Breast epithelium (tissue), 4 donors: ENCODE measurements around the gene GPR27. TPM values are rescaled to one million over a fixed set of nuclear protein-coding genes. Genes with fewer than 3 reads are reported as not detected.

Experiments
- DNase-seq, 2 donors: peaks; one replicate each; pipeline ENCODE4 v3.0.0-alpha.2; 2019; ENCODE audit warnings: low spot score in 2 of 2
- H3K27ac ChIP-seq, 2 donors: fragments of 200-600 bp; sonication (generic) in 1 of 2; one replicate each; pipeline ENCODE4 v1.5.1; 2016 to 2019; ENCODE audit warnings: mild to moderate bottlenecking in 1 of 2
- H3K27me3 ChIP-seq, 2 donors: fragments of 200-600 bp; sonication (generic) in 1 of 2; one replicate each; pipeline versions ENCODE4 v1.5.1 to v1.6.0; 2017 to 2019; ENCODE audit warnings: control low read depth in 1 of 2, mild to moderate bottlenecking in 1 of 2
- H3K36me3 ChIP-seq: fragments of 200-600 bp; one replicate; pipeline ENCODE4 v1.5.1; 2019
- H3K4me1 ChIP-seq, 2 donors: fragments of 200-600 bp; sonication (generic); one replicate each; pipeline ENCODE4 v1.5.1; 2016 to 2019; ENCODE audit warnings: control low read depth in 1 of 2
- H3K4me3 ChIP-seq, 3 donors: fragments of 200-600 bp; sonication (generic); 1 replicate in 2 of 3; 2 replicates in 1 of 3; pipeline ENCODE4 v1.5.1; 2016 to 2019; ENCODE audit warnings: mild to moderate bottlenecking in 3 of 3, moderate library complexity in 2 of 3
- H3K9me3 ChIP-seq, 2 donors: fragments of 200-600 bp; sonication (generic) in 1 of 2; one replicate each; pipeline ENCODE4 v1.5.1; 2016 to 2019; ENCODE audit warnings: control low read depth in 1 of 2
- POLR2A ChIP-seq: fragments of 450-650 bp; IDR thresholded peaks from one replicate; pipeline ENCODE4 v1.6.1; 2016; ENCODE audit warnings: antibody characterized with exemption, mild to moderate bottlenecking, moderate library complexity
- POLR2AphosphoS5 ChIP-seq, 3 donors: sonication (generic); formaldehyde crosslinking; IDR thresholded peaks; one replicate each; pipeline ENCODE4 v1.6.1; 2017; ENCODE audit warnings: antibody characterized with exemption in 3 of 3
- intact Hi-C: fragments of 100-400 bp; cut with DNase I; formaldehyde crosslinking; loops from one replicate; pipeline ENCODE4 v1.15.1; 2023; ENCODE audit warnings: low total_unique reads
- total RNA-seq, 3 donors: library from RNA; depleted of rRNA; stranded (reverse); fragments of >200 nt; gene quantifications; one replicate each; pipeline ENCODE4 v1.1.0, GENCODE V29; 2016
- TF ChIP-seq, protein P1 (sequence below), 3 donors: fragments of 450-650 bp; IDR thresholded peaks; one replicate each; pipeline ENCODE4 v1.5.1; 2016 to 2017; ENCODE audit warnings: antibody characterized with exemption in 3 of 3, mild to moderate bottlenecking in 3 of 3, moderate library complexity in 3 of 3

The GPR27 gene
- total RNA-seq, 3 donors from 2014 or later, result 0.32 to 4.0 (median 2.0) TPM

DNA sequence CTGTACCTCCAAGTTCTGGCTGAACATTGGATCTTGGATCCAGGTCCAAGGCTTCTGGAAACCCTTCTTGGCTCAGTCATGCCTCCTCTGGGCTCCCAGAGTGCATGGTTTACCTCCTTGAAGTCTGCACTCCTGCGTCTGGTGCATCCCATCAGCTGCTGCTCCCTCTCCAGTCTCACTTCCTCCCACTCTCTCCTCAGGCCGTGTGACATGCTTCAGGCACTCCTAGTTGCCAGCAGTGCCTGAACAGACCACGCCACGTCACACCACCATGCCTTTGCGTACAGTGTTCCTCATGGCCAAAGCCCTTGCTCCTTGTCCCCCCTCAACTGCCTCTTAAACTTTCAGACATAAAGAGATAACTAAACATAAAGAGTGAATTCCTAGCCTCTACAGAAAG, 5.7 kb downstream of the GPR27 start:
- Histone ChIP-seq H3K27ac (no peak overlapping the region), H3K27me3 (peaks cover 0 to 8% of the 10 kb centered on the region in 2 donors)
- no peak for DNase-seq

GRCh38 chr3:71760140-71760539, 6.5 kb downstream of the GPR27 start:
- Histone ChIP-seq H3K27ac (no peak overlapping the region), H3K4me1 (no peaks in the 10 kb centered on the region), H3K36me3 (no peaks in the 10 kb centered on the region), H3K9me3 (no peaks in the 10 kb centered on the region), H3K27me3 (peaks cover 0 to 8% of the 10 kb centered on the region in 2 donors), H3K4me3 (no peak overlapping the region)
- intact Hi-C loops, result no loop called here
- no peak for DNase-seq
- TF ChIP-seq POLR2AphosphoS5 (IDR thresholded peaks at IDR 0.05) (no peak), POLR2A (no peak)
- TF ChIP-seq, protein P1, sequence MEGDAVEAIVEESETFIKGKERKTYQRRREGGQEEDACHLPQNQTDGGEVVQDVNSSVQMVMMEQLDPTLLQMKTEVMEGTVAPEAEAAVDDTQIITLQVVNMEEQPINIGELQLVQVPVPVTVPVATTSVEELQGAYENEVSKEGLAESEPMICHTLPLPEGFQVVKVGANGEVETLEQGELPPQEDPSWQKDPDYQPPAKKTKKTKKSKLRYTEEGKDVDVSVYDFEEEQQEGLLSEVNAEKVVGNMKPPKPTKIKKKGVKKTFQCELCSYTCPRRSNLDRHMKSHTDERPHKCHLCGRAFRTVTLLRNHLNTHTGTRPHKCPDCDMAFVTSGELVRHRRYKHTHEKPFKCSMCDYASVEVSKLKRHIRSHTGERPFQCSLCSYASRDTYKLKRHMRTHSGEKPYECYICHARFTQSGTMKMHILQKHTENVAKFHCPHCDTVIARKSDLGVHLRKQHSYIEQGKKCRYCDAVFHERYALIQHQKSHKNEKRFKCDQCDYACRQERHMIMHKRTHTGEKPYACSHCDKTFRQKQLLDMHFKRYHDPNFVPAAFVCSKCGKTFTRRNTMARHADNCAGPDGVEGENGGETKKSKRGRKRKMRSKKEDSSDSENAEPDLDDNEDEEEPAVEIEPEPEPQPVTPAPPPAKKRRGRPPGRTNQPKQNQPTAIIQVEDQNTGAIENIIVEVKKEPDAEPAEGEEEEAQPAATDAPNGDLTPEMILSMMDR (IDR thresholded peaks at IDR 0.05), result no peak

More for the DNA sequence above, 5.7 kb downstream of the GPR27 start:
- H3K36me3 ChIP-seq, result no peaks in the 10 kb centered on the region
- H3K4me3 ChIP-seq, result no peak overlapping the region
- H3K4me1 ChIP-seq, result no peaks in the 10 kb centered on the region
- TF ChIP-seq POLR2A, result no peak
- TF ChIP-seq POLR2AphosphoS5 (IDR thresholded peaks at IDR 0.05), result no peak
- TF ChIP-seq, protein P1 (IDR thresholded peaks at IDR 0.05), result no peak
- H3K9me3 ChIP-seq, result no peaks in the 10 kb centered on the region
- intact Hi-C loops, result no loop called here

DNA sequence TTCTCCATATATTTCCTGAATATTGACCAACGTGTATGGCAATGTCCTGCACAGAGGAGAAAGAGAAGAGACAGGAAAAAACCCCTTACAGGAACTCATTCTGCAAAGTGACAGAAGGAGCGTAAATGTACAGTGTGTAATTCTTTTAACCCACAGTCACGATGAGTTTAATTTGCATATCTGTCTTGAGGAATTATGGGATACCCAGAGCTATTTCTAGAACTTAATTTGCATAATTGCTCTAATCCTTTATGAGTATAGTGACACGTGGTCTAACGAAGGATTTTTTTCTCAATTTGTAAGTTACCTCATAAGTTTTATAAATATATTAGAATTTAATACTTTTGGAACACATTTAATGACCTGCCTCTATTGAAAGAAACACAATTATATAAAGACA, 9.8 kb downstream of the GPR27 start:
- no peaks in the 10 kb centered on the region for H3K36me3 ChIP-seq
- intact Hi-C loops, result no loop called here
- no peaks in the 10 kb centered on the region for H3K9me3 ChIP-seq
- H3K4me3 ChIP-seq, result no peak overlapping the region
- TF ChIP-seq POLR2A (no peak), POLR2AphosphoS5 (IDR thresholded peaks at IDR 0.05) (no peak)
- TF ChIP-seq, protein P1 (IDR thresholded peaks at IDR 0.05), result no peak
- H3K27me3 ChIP-seq, result peaks cover 0 to 8% of the 10 kb centered on the region in 2 donors
- H3K4me1 ChIP-seq, result no peaks in the 10 kb centered on the region
- H3K27ac ChIP-seq, result no peak overlapping the region
- no peak for DNase-seq

- no peaks in the 10 kb centered on the region for H3K9me3 ChIP-seq
Measured at GRCh38 chr3:71771126-71771525, 17.5 kb downstream of the GPR27 start.

DNA sequence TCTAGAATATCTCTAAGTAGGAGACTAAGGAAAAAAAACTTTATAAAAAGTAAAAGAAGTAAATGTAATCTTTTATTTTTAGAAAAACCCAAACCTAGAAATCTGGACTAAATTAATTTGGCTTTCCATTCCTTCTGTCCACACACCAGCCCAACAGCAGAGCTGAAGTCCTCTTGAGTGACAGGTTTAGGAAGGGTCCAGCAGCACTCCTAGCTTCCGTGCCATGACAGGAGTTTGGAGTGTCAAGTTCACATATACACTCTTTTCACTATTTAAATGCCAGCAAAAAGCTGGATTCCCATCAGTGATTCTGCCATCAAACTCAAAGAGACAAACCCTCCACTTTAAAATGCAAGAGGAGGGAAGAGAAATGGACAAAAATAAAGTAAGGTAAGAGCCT, 18.2 kb downstream of the GPR27 start:
- no peak for DNase-seq
- TF ChIP-seq, protein P1 (IDR thresholded peaks at IDR 0.05), result no peak
- TF ChIP-seq POLR2AphosphoS5 (IDR thresholded peaks at IDR 0.05) (no peak), POLR2A (no peak)
- H3K27ac ChIP-seq, result no peak overlapping the region
- no peaks in the 10 kb centered on the region for H3K27me3 ChIP-seq
- H3K4me1 ChIP-seq, result no peaks in the 10 kb centered on the region
- no peak overlapping the region for H3K4me3 ChIP-seq
- H3K36me3 ChIP-seq, result no peaks in the 10 kb centered on the region
- H3K9me3 ChIP-seq, result no peaks in the 10 kb centered on the region
- intact Hi-C loops, result no loop called here

More at GRCh38 chr3:71771126-71771525, 17.5 kb downstream of the GPR27 start:
- Histone ChIP-seq H3K27me3 (no peaks in the 10 kb centered on the region), H3K36me3 (no peaks in the 10 kb centered on the region), H3K4me1 (no peaks in the 10 kb centered on the region), H3K4me3 (no peak overlapping the region), H3K27ac (no peak overlapping the region)
- TF ChIP-seq POLR2AphosphoS5 (IDR thresholded peaks at IDR 0.05) (no peak), POLR2A (no peak)
- TF ChIP-seq, protein P1 (IDR thresholded peaks at IDR 0.05), result no peak
- DNase-seq, result no peak
- intact Hi-C loops, result no loop called here
